ENCODE results near the gene TPD52L1. TPM values are rescaled to one million over a fixed set of nuclear protein-coding genes. Genes with fewer than 3 reads are reported as not detected.

The TPD52L1 gene
- total RNA-seq, 1 donor from 2014 or later = not detected

GRCh38 chr6:125224231-125224861, 70.8 kb downstream of the TPD52L1 start:
- H3K4me1 Mint-ChIP-seq (ENCODE audit: low read depth) = no peaks in the 10 kb centered on the region
- H3K9me3 Mint-ChIP-seq = no peaks in the 10 kb centered on the region
- no peak overlapping the region for H3K27ac Mint-ChIP-seq
- no peak overlapping the region for H3K4me3 Mint-ChIP-seq (ENCODE audit: low read depth)
- H3K36me3 Mint-ChIP-seq (ENCODE audit: low read depth) = no peaks in the 10 kb centered on the region
- H3K27me3 Mint-ChIP-seq (ENCODE audit: low read depth) = peaks cover 4% of the 10 kb centered on the region
- intact Hi-C loops (cut with micrococcal nuclease) = no loop called here
- DNase-seq (ENCODE audit: low spot score) = no peak

DNA sequence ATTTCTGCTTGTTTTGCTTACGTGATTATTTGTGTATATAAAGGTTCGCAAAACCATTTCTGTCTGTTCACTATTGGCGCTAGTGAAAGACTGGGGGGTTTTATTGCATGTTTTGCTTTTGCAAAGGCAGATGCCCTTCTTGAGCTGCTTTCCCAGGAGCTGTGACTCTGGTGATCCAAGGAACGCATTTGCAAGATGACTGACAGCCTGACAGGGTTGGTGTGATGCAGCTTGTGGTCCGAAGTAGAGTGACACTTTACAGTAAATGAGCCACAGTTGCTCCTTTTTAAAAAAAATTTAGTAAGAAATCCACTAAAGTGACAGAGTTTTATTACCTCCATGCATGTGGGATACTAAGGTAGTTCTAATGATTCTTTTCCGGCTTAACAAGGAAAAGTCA, 73.7 kb downstream of the TPD52L1 start:
- Mint-ChIP-seq H3K4me1 (ENCODE audit: low read depth) (no peaks in the 10 kb centered on the region), H3K36me3 (ENCODE audit: low read depth) (no peaks in the 10 kb centered on the region), H3K27me3 (ENCODE audit: low read depth) (peaks cover 5% of the 10 kb centered on the region), H3K9me3 (no peaks in the 10 kb centered on the region), H3K27ac (no peak overlapping the region), H3K4me3 (ENCODE audit: low read depth) (no peak overlapping the region)
- no peak for DNase-seq (ENCODE audit: low spot score)
- intact Hi-C loops (cut with micrococcal nuclease) = no loop called here

DNA sequence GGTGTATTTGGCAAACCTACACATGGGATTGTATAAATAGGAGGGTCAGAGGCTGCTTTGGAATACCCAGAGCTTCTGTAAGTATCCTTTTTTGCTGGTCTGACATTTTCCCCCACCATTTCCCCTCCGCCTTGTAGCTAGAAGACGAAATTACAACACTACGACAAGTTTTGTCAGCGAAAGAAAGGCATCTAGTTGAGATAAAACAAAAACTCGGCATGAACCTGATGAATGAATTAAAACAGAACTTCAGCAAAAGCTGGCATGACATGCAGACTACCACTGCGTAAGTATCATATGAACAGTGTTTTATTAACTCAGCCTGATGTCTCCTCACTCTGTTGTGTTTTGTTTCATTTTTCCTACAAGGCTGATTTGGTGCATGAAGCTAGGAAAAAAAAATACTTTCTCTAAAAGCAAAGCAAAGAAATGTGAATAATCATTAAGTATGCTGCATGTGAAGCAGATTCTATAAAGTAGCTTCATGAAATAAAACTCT, 75.5 kb downstream of the TPD52L1 start:
- Mint-ChIP-seq H3K4me3 (ENCODE audit: low read depth) (no peak overlapping the region), H3K4me1 (ENCODE audit: low read depth) (no peaks in the 10 kb centered on the region), H3K27ac (no peak overlapping the region), H3K9me3 (no peaks in the 10 kb centered on the region), H3K27me3 (ENCODE audit: low read depth) (peaks cover 6% of the 10 kb centered on the region), H3K36me3 (ENCODE audit: low read depth) (no peaks in the 10 kb centered on the region)
- intact Hi-C loops (cut with micrococcal nuclease) = no loop called here
- no peak for DNase-seq (ENCODE audit: low spot score)

DNA sequence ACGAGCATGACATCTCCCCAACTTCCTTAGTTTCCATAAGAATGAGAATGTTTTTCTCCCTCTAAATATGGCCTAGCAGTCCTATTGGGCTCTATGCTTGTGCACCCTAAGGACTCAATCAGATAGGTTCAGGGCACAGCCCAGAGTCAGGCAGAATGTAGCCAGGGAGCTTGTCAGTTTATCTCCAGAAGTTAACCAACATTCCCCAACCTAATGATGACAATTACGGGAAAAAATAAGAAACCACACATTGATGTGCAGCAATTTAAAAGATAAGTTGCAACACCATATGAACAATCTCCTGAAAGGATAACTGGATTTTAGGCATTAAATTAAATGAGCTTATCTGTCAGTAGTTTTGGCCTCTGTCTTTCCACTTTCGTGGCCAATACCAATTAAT, 77.1 kb downstream of the TPD52L1 start:
- H3K4me3 Mint-ChIP-seq (ENCODE audit: low read depth) = no peak overlapping the region
- H3K27me3 Mint-ChIP-seq (ENCODE audit: low read depth) = peaks cover 6% of the 10 kb centered on the region
- intact Hi-C loops (cut with micrococcal nuclease) = no loop called here
- no peak for DNase-seq (ENCODE audit: low spot score)
- no peak overlapping the region for H3K27ac Mint-ChIP-seq
- no peaks in the 10 kb centered on the region for H3K36me3 Mint-ChIP-seq (ENCODE audit: low read depth)
- no peaks in the 10 kb centered on the region for H3K4me1 Mint-ChIP-seq (ENCODE audit: low read depth)
- no peaks in the 10 kb centered on the region for H3K9me3 Mint-ChIP-seq

GRCh38 chr6:125231133-125231532, 77.6 kb downstream of the TPD52L1 start:
- Mint-ChIP-seq H3K27me3 (ENCODE audit: low read depth) (peaks cover 6% of the 10 kb centered on the region), H3K36me3 (ENCODE audit: low read depth) (no peaks in the 10 kb centered on the region), H3K27ac (no peak overlapping the region), H3K4me1 (ENCODE audit: low read depth) (no peaks in the 10 kb centered on the region), H3K9me3 (no peaks in the 10 kb centered on the region), H3K4me3 (ENCODE audit: low read depth) (no peak overlapping the region)
- intact Hi-C loops (cut with micrococcal nuclease) = no loop called here
- DNase-seq (ENCODE audit: low spot score) = no peak

DNA sequence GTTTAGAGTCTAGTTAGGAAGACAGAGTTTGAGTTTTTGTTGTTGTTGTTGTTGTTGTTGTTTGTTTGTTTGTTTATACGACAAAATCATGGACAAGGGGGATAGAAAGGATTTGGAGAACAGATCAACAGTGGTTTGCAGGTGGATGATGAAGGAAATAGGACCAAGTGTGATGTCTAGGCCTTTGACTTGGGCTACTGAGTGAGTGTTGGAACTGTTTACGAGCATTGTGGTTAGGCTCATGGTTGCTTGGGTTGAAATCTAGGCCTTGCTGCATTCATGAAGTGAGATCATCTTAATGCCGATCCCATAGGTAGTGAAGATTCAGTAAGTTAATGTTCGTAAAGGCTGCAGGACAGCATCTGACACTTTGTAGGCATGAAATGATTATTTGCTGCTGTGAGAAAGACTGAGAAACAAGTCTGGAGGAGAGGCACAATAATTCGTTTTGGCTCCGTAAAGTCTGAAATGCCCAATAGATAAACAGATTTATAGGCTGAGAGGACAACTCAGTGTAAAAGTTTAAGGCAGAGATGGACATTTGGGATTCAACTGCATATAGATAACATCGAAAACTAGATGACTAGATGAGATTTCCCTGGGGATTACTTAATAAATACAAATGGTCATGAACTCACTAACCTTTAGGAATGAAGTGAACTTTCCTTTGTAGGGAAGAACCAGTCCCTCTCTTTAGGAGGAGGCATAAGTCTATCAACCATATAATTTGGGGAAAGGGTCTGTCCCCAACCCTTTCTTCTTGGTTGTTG, 78.2 kb downstream of the TPD52L1 start:
- intact Hi-C loops (cut with micrococcal nuclease) = no loop called here
- Mint-ChIP-seq H3K4me3 (ENCODE audit: low read depth) (no peak overlapping the region), H3K4me1 (ENCODE audit: low read depth) (no peaks in the 10 kb centered on the region), H3K27me3 (ENCODE audit: low read depth) (peaks cover 6% of the 10 kb centered on the region), H3K36me3 (ENCODE audit: low read depth) (no peaks in the 10 kb centered on the region), H3K27ac (no peak overlapping the region), H3K9me3 (no peaks in the 10 kb centered on the region)
- DNase-seq (ENCODE audit: low spot score) = no peak

- Mint-ChIP-seq H3K27ac (no peak overlapping the region), H3K27me3 (ENCODE audit: low read depth) (peaks cover 6% of the 10 kb centered on the region), H3K4me1 (ENCODE audit: low read depth) (no peaks in the 10 kb centered on the region), H3K36me3 (ENCODE audit: low read depth) (no peaks in the 10 kb centered on the region), H3K9me3 (no peaks in the 10 kb centered on the region), H3K4me3 (ENCODE audit: low read depth) (no peak overlapping the region)
- DNase-seq (ENCODE audit: low spot score) = no peak
- intact Hi-C loops (cut with micrococcal nuclease) = no loop called here
Measured at GRCh38 chr6:125232466-125232865, 78.9 kb downstream of the TPD52L1 start.

- Mint-ChIP-seq H3K27me3 (ENCODE audit: low read depth) (peaks cover 6% of the 10 kb centered on the region), H3K4me1 (ENCODE audit: low read depth) (no peaks in the 10 kb centered on the region), H3K9me3 (no peaks in the 10 kb centered on the region), H3K36me3 (ENCODE audit: low read depth) (no peaks in the 10 kb centered on the region), H3K4me3 (ENCODE audit: low read depth) (no peak overlapping the region), H3K27ac (no peak overlapping the region)
- DNase-seq (ENCODE audit: low spot score) = no peak
- intact Hi-C loops (cut with micrococcal nuclease) = no loop called here
Measured at GRCh38 chr6:125233202-125233601, 79.6 kb downstream of the TPD52L1 start.

DNA sequence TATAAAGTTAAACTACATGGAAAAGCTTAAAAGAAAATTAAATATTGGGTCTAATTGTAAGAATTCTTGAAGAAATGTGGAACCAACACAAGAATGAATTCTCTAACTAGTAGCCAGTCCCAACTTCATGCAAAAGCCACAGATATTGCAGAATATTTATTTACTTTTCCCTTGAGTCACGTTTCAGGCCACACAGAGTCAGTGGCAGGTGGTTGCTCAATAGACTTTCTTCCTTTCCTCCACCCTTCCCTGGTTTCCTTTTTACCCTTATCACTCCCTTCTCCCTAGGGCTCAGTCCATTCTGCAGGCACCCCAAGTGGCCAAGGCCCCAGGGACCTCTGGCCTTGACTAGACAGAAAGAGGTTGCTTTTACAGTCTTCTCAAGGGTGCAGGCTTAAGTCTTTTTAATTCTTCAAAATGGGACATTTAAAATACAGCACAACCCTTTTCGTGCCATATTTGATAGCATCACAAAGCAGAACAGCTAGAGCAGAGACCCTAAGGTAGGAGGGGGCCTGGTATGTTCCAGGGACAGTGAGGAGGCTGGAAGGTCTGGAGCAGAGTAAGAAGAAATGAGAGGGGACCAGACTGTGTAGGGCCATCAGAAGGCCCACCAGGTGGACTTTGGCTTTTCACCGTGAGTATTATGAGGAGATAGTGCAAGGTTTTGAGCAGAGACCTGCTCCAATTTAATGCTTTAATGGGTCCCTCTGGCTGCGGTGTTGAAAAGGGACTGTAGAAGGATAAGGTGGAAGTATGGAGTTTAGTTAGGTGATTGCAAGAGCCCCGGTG, 83.2 kb downstream of the TPD52L1 start:
- Mint-ChIP-seq H3K36me3 (ENCODE audit: low read depth) (no peaks in the 10 kb centered on the region), H3K27me3 (ENCODE audit: low read depth) (peaks cover 3% of the 10 kb centered on the region), H3K4me3 (ENCODE audit: low read depth) (no peak overlapping the region), H3K27ac (no peak overlapping the region), H3K9me3 (peaks cover 12% of the 10 kb centered on the region), H3K4me1 (ENCODE audit: low read depth) (no peaks in the 10 kb centered on the region)
- DNase-seq (ENCODE audit: low spot score) = no peak
- intact Hi-C loops (cut with micrococcal nuclease) = no loop called here

- DNase-seq (ENCODE audit: low spot score) = no peak
- H3K4me1 Mint-ChIP-seq (ENCODE audit: low read depth) = no peaks in the 10 kb centered on the region
- H3K4me3 Mint-ChIP-seq (ENCODE audit: low read depth) = no peak overlapping the region
- H3K27ac Mint-ChIP-seq = no peak overlapping the region
- H3K27me3 Mint-ChIP-seq (ENCODE audit: low read depth) = peaks cover 4% of the 10 kb centered on the region
- no peaks in the 10 kb centered on the region for H3K36me3 Mint-ChIP-seq (ENCODE audit: low read depth)
- intact Hi-C loops (cut with micrococcal nuclease) = no loop called here
- peaks cover 21% of the 10 kb centered on the region for H3K9me3 Mint-ChIP-seq
Measured at GRCh38 chr6:125237764-125238163, 84.2 kb downstream of the TPD52L1 start.

GRCh38 chr6:125245109-125245508, 91.5 kb downstream of the TPD52L1 start:
- H3K27ac Mint-ChIP-seq = no peak overlapping the region
- H3K9me3 Mint-ChIP-seq = peaks cover 25% of the 10 kb centered on the region
- H3K27me3 Mint-ChIP-seq (ENCODE audit: low read depth) = peaks cover 4% of the 10 kb centered on the region

GRCh38 chr6:125245523-125246264, 92.1 kb downstream of the TPD52L1 start:
- DNase-seq (ENCODE audit: low spot score) = no peak
- Mint-ChIP-seq H3K9me3 (peaks cover 23% of the 10 kb centered on the region), H3K4me3 (ENCODE audit: low read depth) (no peak overlapping the region), H3K27me3 (ENCODE audit: low read depth) (peaks cover 4% of the 10 kb centered on the region), H3K4me1 (ENCODE audit: low read depth) (no peaks in the 10 kb centered on the region), H3K27ac (no peak overlapping the region), H3K36me3 (ENCODE audit: low read depth) (no peaks in the 10 kb centered on the region)
- intact Hi-C loops (cut with micrococcal nuclease) = no loop called here

More at GRCh38 chr6:125245109-125245508, 91.5 kb downstream of the TPD52L1 start:
- no peaks in the 10 kb centered on the region for H3K4me1 Mint-ChIP-seq (ENCODE audit: low read depth)
- intact Hi-C loops (cut with micrococcal nuclease) = no loop called here
- no peak overlapping the region for H3K4me3 Mint-ChIP-seq (ENCODE audit: low read depth)
- no peaks in the 10 kb centered on the region for H3K36me3 Mint-ChIP-seq (ENCODE audit: low read depth)
- DNase-seq (ENCODE audit: low spot score) = no peak
